Dendritic cell treated with granulocyte-macrophage colony-stimulating factor and Interleukin-4, amounts not matched to agents 40 ng/mL and 50 ng/mL, for 4 days (primary cell): ENCODE results near the gene PODXL2.
"Not testable (repeated sequence)": the region's sequence is repeated elsewhere in the genome, so short reads cannot be mapped to it uniquely, and the experiment has no call there.

Source experiments
- H3K27ac Mint-ChIP-seq: one replicate; pipeline ENCODE4 v1.8.0; 2022; ENCODE audit warnings: mild to moderate bottlenecking, mixed read lengths
- H3K27me3 Mint-ChIP-seq: one replicate; pipeline ENCODE4 v1.8.0; 2022; ENCODE audit warnings: mild to moderate bottlenecking, mixed read lengths
- H3K36me3 Mint-ChIP-seq: one replicate; pipeline ENCODE4 v1.8.0; 2022; ENCODE audit warnings: low read depth, mixed read lengths
- H3K4me1 Mint-ChIP-seq: one replicate; pipeline ENCODE4 v1.8.0; 2022; ENCODE audit warnings: low read depth, mixed read lengths
- H3K4me3 Mint-ChIP-seq: one replicate; pipeline ENCODE4 v1.8.0; 2022; ENCODE audit warnings: mild to moderate bottlenecking, moderate library complexity, mixed read lengths
- H3K9me3 Mint-ChIP-seq: one replicate; pipeline ENCODE4 v1.8.0; 2022; ENCODE audit warnings: mixed read lengths
- intact Hi-C: fragments of 100-400 bp; cut with micrococcal nuclease; formaldehyde crosslinking; loops from one replicate; pipeline ENCODE4 v1.15.0; 2022

The PODXL2 gene

DNA sequence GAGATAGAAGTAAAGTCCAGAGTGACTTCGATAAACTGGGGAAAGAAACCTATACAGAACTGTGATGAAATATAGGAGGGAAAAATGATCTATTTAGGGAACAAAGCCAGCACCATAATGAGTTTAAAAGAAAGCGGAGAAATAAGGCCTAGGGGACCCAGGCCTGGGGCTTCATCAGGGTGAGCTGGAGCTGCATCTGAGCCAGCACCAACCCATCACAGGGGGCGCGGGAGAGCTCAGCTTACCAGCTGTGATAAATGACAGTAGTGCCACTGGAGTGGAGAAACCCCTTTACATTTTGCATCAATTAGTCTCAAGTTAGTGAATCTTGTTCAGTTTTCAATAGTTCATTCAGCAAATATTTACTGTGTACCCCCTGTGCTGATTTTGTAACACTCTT, 21.3 kb downstream of the PODXL2 start:
- Mint-ChIP-seq H3K9me3 (no peaks in the 10 kb centered on the region), H3K27me3 (peaks cover 4% of the 10 kb centered on the region), H3K36me3 (no peaks in the 10 kb centered on the region), H3K4me3 (no peak overlapping the region), H3K27ac (no peak overlapping the region), H3K4me1 (no peaks in the 10 kb centered on the region)
- intact Hi-C loops, result no loop called here

DNA sequence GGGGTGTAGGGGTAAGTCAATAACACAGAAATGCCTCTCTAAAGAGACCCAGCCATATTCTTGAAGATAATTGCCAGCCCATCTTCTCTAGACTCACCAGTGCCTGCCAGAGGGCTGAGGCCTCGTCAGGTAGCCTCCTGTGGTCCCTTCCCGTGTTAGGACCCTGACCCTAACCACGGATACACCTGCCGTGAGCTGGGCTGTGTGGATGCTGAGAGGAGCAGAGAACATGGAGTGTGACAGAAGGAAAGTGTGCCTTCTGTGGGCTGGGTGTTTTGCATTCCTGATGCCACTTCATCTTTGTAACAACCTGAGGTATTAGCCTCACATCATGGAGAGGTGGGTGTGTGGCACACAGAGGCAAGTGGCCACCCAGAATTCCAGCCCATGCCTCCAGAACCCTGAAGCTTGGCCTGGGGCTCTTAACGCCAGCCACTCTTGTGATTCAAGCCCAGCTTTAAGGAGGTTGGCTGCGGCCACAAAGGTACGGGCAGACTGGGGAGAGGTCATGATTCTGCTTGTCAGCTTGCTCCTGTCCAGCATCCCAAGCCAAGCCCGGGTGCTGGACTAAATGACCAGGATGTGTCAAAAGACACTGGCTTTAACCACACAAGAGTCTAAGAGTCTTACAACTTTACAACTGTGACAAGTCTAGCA, 22.7 kb downstream of the PODXL2 start:
- no peaks in the 10 kb centered on the region for H3K9me3 Mint-ChIP-seq
- no peaks in the 10 kb centered on the region for H3K36me3 Mint-ChIP-seq
- intact Hi-C loops, result loop anchor here (1.0 kb wide), 1 partner anchor 320 kb away; no protein-coding TSS in a partner anchor
- H3K27ac Mint-ChIP-seq, result no peak overlapping the region
- peaks cover 7% of the 10 kb centered on the region for H3K4me1 Mint-ChIP-seq
- no peak overlapping the region for H3K4me3 Mint-ChIP-seq
- H3K27me3 Mint-ChIP-seq, result peaks cover 4% of the 10 kb centered on the region

GRCh38 chr3:127652246-127652995, 23.4 kb downstream of the PODXL2 start:
- intact Hi-C loops, result loop anchor here (1.0 kb wide), 1 partner anchor 319 kb away; no protein-coding TSS in a partner anchor
- Mint-ChIP-seq H3K27ac (no peak overlapping the region), H3K4me1 (peaks cover 7% of the 10 kb centered on the region), H3K27me3 (peaks cover 4% of the 10 kb centered on the region), H3K4me3 (no peak overlapping the region), H3K9me3 (no peaks in the 10 kb centered on the region), H3K36me3 (no peaks in the 10 kb centered on the region)

DNA sequence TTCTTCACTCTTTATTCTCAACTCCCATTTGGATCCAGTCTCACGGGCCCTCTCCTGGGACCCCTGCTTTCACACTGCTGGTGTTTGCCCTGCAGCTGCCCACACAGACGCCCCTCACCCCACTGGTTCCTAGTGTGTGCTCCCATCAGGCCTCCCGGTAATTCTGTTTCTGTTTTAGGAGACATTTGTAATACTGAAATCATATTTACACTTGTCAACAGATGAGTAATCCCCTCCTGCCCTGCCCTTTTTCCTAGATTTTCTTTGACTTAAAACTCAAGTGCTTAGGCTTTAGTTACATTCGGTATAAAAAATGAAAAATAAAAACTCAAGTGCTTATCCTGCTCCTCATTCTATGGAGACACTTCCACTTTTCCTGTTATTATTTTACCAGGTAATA, 25.4 kb downstream of the PODXL2 start:
- peaks cover 5% of the 10 kb centered on the region for H3K27me3 Mint-ChIP-seq
- peaks cover 7% of the 10 kb centered on the region for H3K4me1 Mint-ChIP-seq
- no peaks in the 10 kb centered on the region for H3K36me3 Mint-ChIP-seq
- intact Hi-C loops, result loop anchor here (2.0 kb wide), 1 partner anchor 178 kb away; no protein-coding TSS in a partner anchor
- H3K27ac Mint-ChIP-seq, result no peak overlapping the region
- no peak overlapping the region for H3K4me3 Mint-ChIP-seq
- H3K9me3 Mint-ChIP-seq, result no peaks in the 10 kb centered on the region

DNA sequence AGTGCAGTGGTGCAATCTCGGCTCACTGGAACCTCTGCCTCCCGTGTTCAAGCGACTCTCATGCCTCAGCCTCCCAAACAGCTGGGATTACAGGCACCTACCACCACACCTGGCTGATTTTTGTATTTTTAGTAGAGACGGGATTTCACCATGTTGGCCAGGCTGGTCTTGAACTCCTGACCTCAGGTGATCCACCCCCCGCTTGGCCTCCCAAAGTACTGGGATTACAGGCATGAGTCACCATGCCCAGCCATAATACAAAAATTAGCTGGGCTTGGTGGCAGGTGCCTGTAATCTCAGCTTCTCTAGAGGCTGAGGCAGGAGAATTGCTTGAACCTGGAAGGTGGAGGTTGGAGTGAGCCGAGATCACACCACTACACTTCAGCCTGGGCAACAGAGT, 26.0 kb downstream of the PODXL2 start:
- H3K36me3 Mint-ChIP-seq, H3K27ac Mint-ChIP-seq, H3K4me1 Mint-ChIP-seq, H3K27me3 Mint-ChIP-seq, H3K4me3 Mint-ChIP-seq, H3K9me3 Mint-ChIP-seq: not testable (repeated sequence)
- intact Hi-C loops, result loop anchor here (2.0 kb wide), 1 partner anchor 178 kb away; no protein-coding TSS in a partner anchor

DNA sequence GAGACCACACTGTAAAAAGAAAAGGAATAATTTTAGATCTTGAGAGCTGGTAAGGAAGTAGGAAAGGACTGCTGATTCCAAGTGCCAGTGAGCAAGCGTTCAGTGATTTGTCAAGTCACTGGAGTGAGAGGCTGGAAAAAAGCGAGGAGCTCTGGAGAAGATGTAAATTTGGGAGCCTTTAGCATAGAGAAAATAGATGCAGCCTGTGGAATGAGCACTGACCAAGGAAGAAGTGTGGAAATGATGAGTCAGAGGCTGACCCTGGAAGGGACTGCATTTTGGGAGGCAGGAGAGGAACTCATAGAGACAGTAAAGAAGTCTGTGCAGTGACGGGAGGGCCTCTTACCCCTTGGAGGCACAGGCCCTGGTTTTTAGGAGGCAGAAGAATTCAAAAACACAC, 26.7 kb downstream of the PODXL2 start:
- Mint-ChIP-seq H3K27me3 (peaks cover 5% of the 10 kb centered on the region), H3K9me3 (no peaks in the 10 kb centered on the region), H3K4me3 (no peak overlapping the region), H3K27ac (no peak overlapping the region), H3K36me3 (no peaks in the 10 kb centered on the region), H3K4me1 (peaks cover 13% of the 10 kb centered on the region)
- intact Hi-C loops, result loop anchor here (2.0 kb wide), 1 partner anchor 177 kb away; no protein-coding TSS in a partner anchor

DNA sequence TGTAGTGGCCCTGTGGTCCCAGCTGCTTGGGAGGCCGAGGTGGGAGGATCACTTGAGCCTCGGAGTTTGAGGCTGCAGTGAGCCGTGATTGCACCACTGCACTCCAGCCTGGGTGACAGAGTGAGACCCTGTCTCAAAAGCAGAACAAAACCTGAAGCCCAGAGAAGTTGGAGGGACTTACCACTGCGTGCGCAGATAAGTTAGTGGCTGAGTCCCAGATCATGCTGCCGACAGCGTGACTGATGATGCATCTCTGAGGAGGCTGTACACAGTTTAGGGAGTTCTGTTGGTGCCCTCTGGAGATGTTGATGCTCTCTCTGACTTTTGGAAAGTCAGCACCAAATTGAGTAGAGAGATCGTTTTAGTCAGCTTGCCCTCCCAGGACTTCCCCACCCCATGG, 27.9 kb downstream of the PODXL2 start:
- H3K4me3 Mint-ChIP-seq, result no peak overlapping the region
- H3K27me3 Mint-ChIP-seq, result peaks cover 5% of the 10 kb centered on the region
- H3K36me3 Mint-ChIP-seq, result no peaks in the 10 kb centered on the region
- no peak overlapping the region for H3K27ac Mint-ChIP-seq
- H3K4me1 Mint-ChIP-seq, result peaks cover 14% of the 10 kb centered on the region
- H3K9me3 Mint-ChIP-seq, result no peaks in the 10 kb centered on the region
- intact Hi-C loops, result no loop called here

DNA sequence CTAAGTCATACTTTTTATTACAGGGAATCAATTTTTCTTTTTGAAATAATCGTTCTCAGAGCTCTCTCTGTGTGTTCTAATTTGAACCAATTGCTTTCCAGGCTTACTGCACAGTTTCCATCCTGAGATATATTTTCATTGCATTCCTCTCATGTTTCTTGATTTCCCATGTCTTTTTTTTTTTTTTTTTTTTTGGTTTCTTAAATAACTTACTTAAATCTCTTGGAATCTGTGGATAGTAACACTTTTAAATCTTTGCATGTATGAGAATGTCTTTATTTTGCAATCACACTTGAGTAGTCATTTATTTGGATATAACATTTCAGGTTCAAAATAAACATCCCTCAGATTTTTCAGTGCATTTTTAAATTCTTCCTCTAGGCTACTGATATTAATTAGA, 29.2 kb downstream of the PODXL2 start:
- intact Hi-C loops, result no loop called here
- H3K4me1 Mint-ChIP-seq, result peaks cover 14% of the 10 kb centered on the region

GRCh38 chr3:127660621-127661251, 31.8 kb downstream of the PODXL2 start:
- intact Hi-C loops, result no loop called here
- H3K4me3 Mint-ChIP-seq, result no peak overlapping the region
- H3K4me1 Mint-ChIP-seq, result peaks cover 10% of the 10 kb centered on the region
- no peak overlapping the region for H3K27ac Mint-ChIP-seq
- no peaks in the 10 kb centered on the region for H3K36me3 Mint-ChIP-seq
- H3K27me3 Mint-ChIP-seq, result peaks cover 1% of the 10 kb centered on the region
- no peaks in the 10 kb centered on the region for H3K9me3 Mint-ChIP-seq

More for the DNA sequence above, 29.2 kb downstream of the PODXL2 start:
- Mint-ChIP-seq H3K27me3 (peaks cover 1% of the 10 kb centered on the region), H3K9me3 (no peaks in the 10 kb centered on the region), H3K36me3 (no peaks in the 10 kb centered on the region), H3K4me3 (no peak overlapping the region), H3K27ac (no peak overlapping the region)

DNA sequence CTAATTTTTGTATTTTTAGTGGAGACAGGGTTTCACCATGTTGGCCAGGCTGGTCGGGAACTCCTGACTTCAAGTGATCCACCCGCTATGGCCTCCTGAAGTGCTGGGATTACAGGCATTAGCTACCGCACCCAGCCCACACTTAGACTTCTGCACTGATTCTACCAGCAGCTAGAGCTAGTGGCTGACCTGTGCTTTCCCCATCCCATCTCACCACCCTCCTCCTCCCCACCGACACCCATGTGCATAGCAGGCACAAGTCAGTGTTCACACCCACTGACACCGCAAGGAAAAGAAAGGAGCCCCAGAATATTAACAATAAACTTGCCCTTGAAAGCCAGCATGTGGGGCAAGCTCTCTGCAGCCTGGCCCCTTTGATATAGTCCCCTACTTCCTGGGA, 32.6 kb downstream of the PODXL2 start:
- Mint-ChIP-seq H3K4me1 (peaks cover 7% of the 10 kb centered on the region), H3K9me3 (no peaks in the 10 kb centered on the region), H3K36me3 (no peaks in the 10 kb centered on the region), H3K4me3 (no peak overlapping the region), H3K27ac (no peak overlapping the region), H3K27me3 (peaks cover 1% of the 10 kb centered on the region)
- intact Hi-C loops, result no loop called here

DNA sequence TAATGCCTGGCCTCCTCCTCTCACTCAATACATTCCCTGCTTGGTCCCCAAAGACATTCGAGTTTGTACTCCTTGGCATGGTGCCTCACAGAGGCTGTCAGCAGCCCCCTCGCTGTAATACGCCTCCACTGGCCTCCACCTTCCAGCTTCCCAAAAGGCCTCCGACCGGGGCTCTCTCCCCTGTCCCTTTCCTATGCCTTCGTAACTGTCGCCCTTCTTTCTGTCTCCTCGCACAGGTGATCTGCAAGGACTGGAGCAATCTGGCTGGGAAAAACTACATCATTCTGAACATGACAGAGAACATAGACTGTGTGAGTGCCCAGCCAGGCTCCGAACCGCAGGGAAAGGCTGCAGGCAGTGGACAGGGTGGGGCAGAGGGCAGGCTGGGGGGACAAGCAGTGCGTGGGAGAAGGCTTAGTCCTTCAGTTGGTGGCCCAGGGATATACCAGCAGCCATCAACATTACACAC, 33.0 kb downstream of the PODXL2 start:
- Mint-ChIP-seq H3K9me3 (no peaks in the 10 kb centered on the region), H3K4me3 (no peak overlapping the region), H3K36me3 (no peaks in the 10 kb centered on the region), H3K4me1 (peaks cover 7% of the 10 kb centered on the region), H3K27me3 (peaks cover 1% of the 10 kb centered on the region), H3K27ac (no peak overlapping the region)
- intact Hi-C loops, result no loop called here

GRCh38 chr3:127663151-127663550, 34.2 kb downstream of the PODXL2 start:
- peaks cover 7% of the 10 kb centered on the region for H3K4me1 Mint-ChIP-seq
- intact Hi-C loops, result no loop called here
- no peak overlapping the region for H3K4me3 Mint-ChIP-seq
- no peaks in the 10 kb centered on the region for H3K36me3 Mint-ChIP-seq
- no peaks in the 10 kb centered on the region for H3K9me3 Mint-ChIP-seq
- H3K27ac Mint-ChIP-seq, result no peak overlapping the region
- H3K27me3 Mint-ChIP-seq, result no peaks in the 10 kb centered on the region

- no peak overlapping the region for H3K27ac Mint-ChIP-seq
- no peaks in the 10 kb centered on the region for H3K36me3 Mint-ChIP-seq
- intact Hi-C loops, result no loop called here
- peaks cover 6% of the 10 kb centered on the region for H3K4me1 Mint-ChIP-seq
- no peak overlapping the region for H3K4me3 Mint-ChIP-seq
- H3K27me3 Mint-ChIP-seq, result no peaks in the 10 kb centered on the region
- H3K9me3 Mint-ChIP-seq, result no peaks in the 10 kb centered on the region
These were observed 36.2 kb downstream of the PODXL2 start for GRCh38 chr3:127665165-127665564.

DNA sequence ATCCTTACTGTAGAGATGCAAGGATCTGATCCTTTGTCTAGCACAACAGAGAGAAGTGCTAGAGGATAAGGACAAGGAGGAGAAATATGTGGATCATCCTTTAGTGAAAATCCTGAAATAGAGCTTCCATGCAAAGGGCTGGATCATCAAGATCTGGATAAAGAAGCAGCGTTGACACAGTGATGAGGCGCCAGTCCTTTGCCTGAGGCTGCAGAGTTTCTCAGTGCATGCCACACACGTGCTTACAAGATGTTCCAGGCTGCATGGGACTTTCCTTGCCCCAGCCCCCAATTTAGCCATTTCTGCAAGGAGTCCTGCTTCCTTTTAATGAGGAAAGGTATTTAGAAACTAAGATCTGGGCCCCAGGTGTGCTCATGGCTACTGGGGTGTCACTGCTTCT, 36.6 kb downstream of the PODXL2 start:
- Mint-ChIP-seq H3K27ac (no peak overlapping the region), H3K9me3 (no peaks in the 10 kb centered on the region), H3K27me3 (no peaks in the 10 kb centered on the region), H3K36me3 (no peaks in the 10 kb centered on the region), H3K4me3 (no peak overlapping the region), H3K4me1 (peaks cover 1% of the 10 kb centered on the region)
- intact Hi-C loops, result no loop called here
